Effector memory CD4-positive, alpha-beta T cell (primary cell): ENCODE data around the gene GRAP2.
"Not testable (repeated sequence)": the region's sequence is repeated elsewhere in the genome, so short reads cannot be mapped to it uniquely, and the experiment has no call there.

ENCODE experiments used
- DNase-seq, 3 donors: peaks; one replicate each; pipeline ENCODE4 v3.0.0-alpha.2; 2020
- H3K27ac ChIP-seq: 2 replicates; pipeline ENCODE4 v1.7.0; 2013; ENCODE audit warnings: mild to moderate bottlenecking, low read length, moderate library complexity; ENCODE audit not compliant: insufficient read depth, poor library complexity, severe bottlenecking
- H3K27me3 ChIP-seq: replicated peaks from 2 replicates; pipeline ENCODE4 v1.7.0; 2013; ENCODE audit warnings: mild to moderate bottlenecking, low read length; ENCODE audit not compliant: insufficient read depth, control insufficient read depth, poor library complexity, severe bottlenecking
- H3K36me3 ChIP-seq: 2 replicates; pipeline ENCODE4 v1.7.0; 2013; ENCODE audit warnings: mild to moderate bottlenecking, low read length, moderate library complexity; ENCODE audit not compliant: control insufficient read depth, insufficient read depth
- H3K4me1 ChIP-seq: 2 replicates; pipeline ENCODE4 v1.7.0; 2013; ENCODE audit warnings: low read length, mild to moderate bottlenecking; ENCODE audit not compliant: control insufficient read depth, insufficient read depth, poor library complexity, severe bottlenecking
- H3K4me3 ChIP-seq: 2 replicates; pipeline ENCODE4 v1.7.0; 2013; ENCODE audit warnings: low read length, low read depth, mild to moderate bottlenecking; ENCODE audit not compliant: insufficient read depth, poor library complexity, severe bottlenecking
- H3K9me3 ChIP-seq: 2 replicates; pipeline ENCODE4 v1.7.0; 2013; ENCODE audit warnings: mild to moderate bottlenecking, low read length, moderate library complexity; ENCODE audit not compliant: control insufficient read depth

The GRAP2 gene

GRCh38 chr22:39873965-39874364 is 26.9 kb upstream of the GRAP2 start:
- no peaks in the 10 kb centered on the region for H3K9me3 ChIP-seq
- DNase-seq: no peak

GRCh38 chr22:39875176-39875885 is 25.6 kb upstream of the GRAP2 start:
- H3K4me3 ChIP-seq, H3K36me3 ChIP-seq, H3K4me1 ChIP-seq, H3K9me3 ChIP-seq, H3K27ac ChIP-seq, DNase-seq, H3K27me3 ChIP-seq: not testable (repeated sequence)

More at GRCh38 chr22:39873965-39874364, 26.9 kb upstream of the GRAP2 start:
- H3K36me3 ChIP-seq: no peaks in the 10 kb centered on the region
- no peak overlapping the region for H3K27ac ChIP-seq
- no peaks in the 10 kb centered on the region for H3K4me1 ChIP-seq
- H3K27me3 ChIP-seq: no peaks in the 10 kb centered on the region
- no peak overlapping the region for H3K4me3 ChIP-seq

GRCh38 chr22:39877079-39877845 is 23.6 kb upstream of the GRAP2 start:
- Histone ChIP-seq H3K4me1 (no peaks in the 10 kb centered on the region), H3K27me3 (no peaks in the 10 kb centered on the region), H3K36me3 (no peaks in the 10 kb centered on the region), H3K9me3 (no peaks in the 10 kb centered on the region), H3K27ac (no peak overlapping the region), H3K4me3 (no peak overlapping the region)
- DNase-seq: no peak

GRCh38 chr22:39880722-39881121 is 20.2 kb upstream of the GRAP2 start:
- Histone ChIP-seq H3K4me1 (no peaks in the 10 kb centered on the region), H3K4me3 (no peak overlapping the region), H3K36me3 (no peaks in the 10 kb centered on the region), H3K27ac (no peak overlapping the region), H3K9me3 (no peaks in the 10 kb centered on the region), H3K27me3 (no peaks in the 10 kb centered on the region)
- no peak for DNase-seq

- Histone ChIP-seq H3K9me3 (no peaks in the 10 kb centered on the region), H3K27ac (no peak overlapping the region), H3K36me3 (no peaks in the 10 kb centered on the region), H3K4me3 (no peak overlapping the region), H3K4me1 (no peaks in the 10 kb centered on the region), H3K27me3 (no peaks in the 10 kb centered on the region)
- no peak for DNase-seq
Observed at GRCh38 chr22:39883057-39883456, 17.8 kb upstream of the GRAP2 start.

GRCh38 chr22:39889924-39890323 is 11.0 kb upstream of the GRAP2 start:
- H3K4me1 ChIP-seq, H3K27ac ChIP-seq, H3K4me3 ChIP-seq, H3K27me3 ChIP-seq, H3K9me3 ChIP-seq, H3K36me3 ChIP-seq, DNase-seq: not testable (repeated sequence)

GRCh38 chr22:39893526-39893925 is 7.4 kb upstream of the GRAP2 start, which contains the start of gene ENTHD1:
TSS of gene ENTHD1 (minus strand) at chr22:39893760. CDS start at chr22:39887748, 6,012 bp downstream.
- no peak within 1 kb of the TSS for H3K27ac ChIP-seq
- no peaks in the 10 kb centered on the region for H3K4me1 ChIP-seq
- H3K9me3 ChIP-seq: no peaks in the 10 kb centered on the region
- no peak within 1 kb of the TSS for H3K4me3 ChIP-seq
- H3K27me3 ChIP-seq: no peaks in the 10 kb centered on the region
- H3K36me3 ChIP-seq: no peaks in the 10 kb centered on the region
- DNase-seq: no peak

GRCh38 chr22:39894554-39895092 is 6.3 kb upstream of the GRAP2 start:
- H3K4me3 ChIP-seq: no peak overlapping the region
- H3K27me3 ChIP-seq: no peaks in the 10 kb centered on the region
- no peak for DNase-seq
- no peak overlapping the region for H3K27ac ChIP-seq
- no peaks in the 10 kb centered on the region for H3K36me3 ChIP-seq
- H3K9me3 ChIP-seq: no peaks in the 10 kb centered on the region
- peaks cover 2% of the 10 kb centered on the region for H3K4me1 ChIP-seq

- H3K9me3 ChIP-seq: no peaks in the 10 kb centered on the region
- no peak for DNase-seq
- peaks cover 10% of the 10 kb centered on the region for H3K4me1 ChIP-seq
- H3K27me3 ChIP-seq: no peaks in the 10 kb centered on the region
- H3K27ac ChIP-seq: no peak overlapping the region
- H3K36me3 ChIP-seq: no peaks in the 10 kb centered on the region
- H3K4me3 ChIP-seq: no peak overlapping the region
Observed at GRCh38 chr22:39895682-39896081, 5.2 kb upstream of the GRAP2 start.
